Dedifferentiated amniotic fluid mesenchymal stem cell (primary cell): ENCODE measurements around the gene TTC16.
A peak's percentile ranks its signal among the peaks of the same experiment; 100 is the strongest.

Experiments
- DNase-seq: peaks from one replicate; pipeline ENCODE4 v3.0.0-alpha.2; 2016; ENCODE audit errors: extremely low spot score

TTC16 gene

DNA sequence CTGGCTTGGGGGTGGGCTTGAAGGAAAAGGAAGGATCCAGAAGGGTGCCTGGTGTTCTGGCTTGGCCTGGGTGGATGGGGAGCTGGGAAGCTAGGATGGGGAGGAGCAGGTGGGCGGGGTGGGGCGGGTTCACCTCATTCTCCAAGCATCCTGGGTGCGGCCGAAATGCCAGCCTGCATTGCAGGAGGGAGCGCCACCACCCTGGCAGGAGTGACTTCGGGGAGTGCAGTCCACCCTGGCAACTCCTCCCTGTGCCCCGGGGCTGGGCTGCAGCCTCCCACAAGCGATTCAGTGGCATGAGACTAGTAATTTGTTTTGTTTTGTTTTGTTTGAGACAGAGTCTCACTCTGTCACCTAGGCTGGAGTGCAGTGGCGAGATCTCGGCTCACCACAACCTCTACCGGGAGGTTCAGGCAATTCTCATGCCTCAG is 5.5 kb downstream of the TTC16 start:
- no peak for DNase-seq

DNA sequence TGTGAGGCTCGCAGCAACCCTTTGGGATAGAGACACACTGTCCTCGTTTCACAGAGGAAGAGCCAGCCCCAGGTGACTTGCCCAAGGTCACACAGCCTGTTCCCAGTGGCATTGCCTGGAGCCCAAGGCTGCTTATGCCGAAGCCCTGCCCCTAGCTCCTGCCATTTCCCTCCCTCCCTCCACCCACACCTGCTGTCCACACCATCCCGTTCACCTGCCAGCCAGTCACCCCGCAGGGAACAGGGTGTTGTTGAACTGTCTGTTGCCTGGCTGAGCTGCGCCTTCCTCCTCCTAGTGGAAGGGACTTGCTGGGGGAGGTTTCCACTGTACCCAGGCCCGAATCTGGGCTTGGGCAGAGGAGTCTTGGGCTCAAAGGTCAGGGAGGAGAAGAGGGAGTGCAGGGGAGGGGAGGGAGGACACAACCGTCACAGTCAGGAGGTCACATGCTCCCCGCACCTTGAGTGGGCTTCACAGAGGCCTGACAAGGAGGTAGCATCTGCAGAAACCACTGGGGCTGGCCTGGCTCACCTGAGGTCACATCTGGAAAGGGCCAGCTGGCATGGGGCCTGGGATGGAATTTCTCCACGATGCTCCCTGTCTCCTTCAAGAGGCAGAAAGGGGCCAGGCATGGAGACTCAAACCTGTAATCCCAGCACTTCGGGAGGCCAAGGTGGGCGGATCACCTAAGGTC is 6.3 kb downstream of the TTC16 start:
- DNase-seq, result no peak

DNA sequence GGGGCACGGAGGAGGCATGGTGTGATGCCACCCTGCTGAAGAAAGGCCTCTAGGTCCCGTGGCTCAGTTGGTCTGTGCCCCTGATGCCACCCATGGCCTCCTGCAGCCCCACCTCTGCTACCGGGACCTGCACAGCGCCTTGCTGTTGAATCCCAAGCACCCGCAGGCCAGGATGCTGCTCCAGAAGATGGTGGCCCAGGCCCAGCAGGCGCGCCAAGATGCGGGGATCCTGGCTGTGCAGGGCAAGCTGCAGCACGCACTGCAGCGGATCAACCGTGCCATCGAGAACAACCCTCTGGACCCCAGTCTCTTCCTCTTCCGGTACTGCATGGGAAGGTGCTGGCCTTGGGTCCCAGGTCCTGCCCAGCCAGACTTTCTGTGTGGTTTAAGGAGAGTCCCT is 7.1 kb downstream of the TTC16 start:
- no peak for DNase-seq

DNA sequence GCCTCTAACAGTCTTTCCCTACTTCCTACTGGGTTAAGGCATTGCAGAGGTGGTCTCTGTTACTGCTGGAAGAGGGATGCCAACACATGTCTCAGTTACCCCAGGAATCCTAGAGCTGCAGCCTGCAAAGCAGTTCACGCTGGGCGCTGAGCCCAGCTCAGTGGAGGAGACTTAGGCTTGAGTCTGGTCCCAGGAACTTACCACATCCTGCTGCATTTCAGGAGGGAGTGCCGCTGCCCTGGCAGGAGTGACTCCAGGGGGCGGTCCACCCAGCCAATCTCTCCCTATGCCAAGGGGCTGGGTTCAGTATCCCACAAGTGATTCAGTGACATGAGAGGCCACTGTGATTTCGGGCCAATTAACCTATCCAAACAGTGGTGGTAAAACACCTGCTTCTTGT is 7.6 kb downstream of the TTC16 start:
- DNase-seq, result no peak

DNA sequence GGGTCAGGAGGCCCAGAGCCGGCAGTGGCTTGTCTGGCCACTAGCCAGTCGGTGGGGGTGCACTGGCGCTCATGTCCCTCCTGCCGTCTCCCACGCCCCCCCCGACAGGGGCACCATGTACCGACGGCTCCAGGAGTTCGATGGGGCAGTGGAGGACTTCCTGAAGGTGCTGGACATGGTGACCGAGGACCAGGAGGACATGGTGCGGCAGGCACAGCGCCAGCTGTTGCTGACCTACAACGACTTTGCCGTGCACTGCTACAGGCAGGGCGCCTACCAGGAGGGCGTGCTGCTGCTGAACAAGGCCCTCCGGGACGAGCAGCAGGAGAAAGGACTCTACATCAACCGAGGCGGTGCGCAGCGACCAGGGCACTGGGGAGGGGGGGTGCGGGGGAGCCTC is 8.1 kb downstream of the TTC16 start:
- no peak for DNase-seq

DNA sequence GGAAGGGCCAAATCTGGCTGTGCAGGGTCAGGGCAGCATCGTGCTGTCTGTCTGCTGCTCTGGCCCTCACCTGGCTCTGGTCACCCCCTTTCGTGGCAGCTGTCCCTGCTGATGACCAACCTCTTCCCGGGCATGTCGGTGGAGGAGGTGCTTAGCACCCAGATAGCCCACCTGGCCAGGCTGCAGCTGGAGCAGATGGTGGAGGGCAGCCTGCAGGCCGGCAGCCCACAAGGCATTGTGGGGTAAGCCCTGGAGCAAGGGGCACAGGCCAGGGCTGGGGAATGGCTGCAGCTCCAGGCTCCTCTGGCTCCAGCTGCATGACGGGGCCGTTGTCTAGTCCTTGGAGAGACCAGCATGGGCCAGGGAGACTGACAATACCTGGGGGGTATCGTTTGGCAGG is 11.0 kb downstream of the TTC16 start:
- DNase-seq, result no peak

DNA sequence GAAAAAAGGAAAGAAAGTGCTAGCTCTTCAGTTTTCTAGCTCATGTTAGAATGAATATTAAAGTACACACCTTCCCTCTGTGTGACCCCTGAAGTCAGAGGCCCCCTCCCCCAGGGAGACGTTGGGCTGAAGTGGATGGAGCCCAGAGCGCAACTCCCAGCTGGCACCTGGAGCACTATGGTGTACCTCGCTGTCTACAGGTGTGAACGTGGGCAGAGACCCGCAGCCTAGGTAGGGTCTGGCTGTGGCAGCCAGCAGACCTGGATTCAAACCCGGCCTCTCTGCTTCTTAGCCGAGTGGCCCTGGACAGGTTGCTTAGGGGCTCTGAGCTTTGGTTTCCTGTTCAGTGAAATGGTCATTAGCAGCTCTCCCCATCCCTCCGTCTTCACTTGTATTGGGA is 12.9 kb downstream of the TTC16 start:
- no peak for DNase-seq

DNA sequence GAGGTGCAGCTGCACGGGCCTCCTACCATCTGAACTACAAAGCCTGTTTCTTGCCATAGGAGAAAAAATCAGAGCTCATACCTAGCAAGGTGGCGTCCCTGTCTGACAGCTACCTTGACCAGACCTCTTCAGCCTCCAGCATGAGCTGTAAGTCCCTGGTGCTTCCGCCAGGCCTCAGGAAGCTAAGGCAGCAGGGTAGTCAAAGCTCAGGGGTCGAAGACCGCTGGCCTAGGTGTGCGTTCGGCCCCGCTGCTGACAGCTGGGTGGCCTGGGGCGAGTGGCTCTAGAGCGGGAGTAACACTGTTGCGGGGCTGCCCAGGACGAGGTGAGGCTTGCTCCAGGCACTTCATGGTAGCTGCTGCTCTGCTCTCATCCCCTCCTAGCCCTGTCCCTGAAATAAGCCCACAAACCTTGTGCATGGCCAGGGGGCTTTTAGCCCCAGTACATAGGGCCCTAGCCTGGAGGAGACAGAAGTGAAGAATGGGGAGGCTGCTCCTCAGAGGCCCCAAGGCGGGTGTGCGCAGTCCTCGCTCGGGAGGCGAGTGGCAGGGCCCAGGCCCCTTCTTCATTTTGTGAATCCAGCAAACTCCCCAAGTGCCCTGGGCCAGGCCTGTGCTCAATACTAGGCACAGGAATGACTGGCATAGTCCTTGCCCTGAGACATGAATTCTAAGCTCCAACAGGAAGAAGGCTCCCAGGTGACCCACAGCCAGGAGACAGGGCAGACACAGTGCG is 13.8 kb downstream of the TTC16 start:
- DNase-seq, result no peak

DNA sequence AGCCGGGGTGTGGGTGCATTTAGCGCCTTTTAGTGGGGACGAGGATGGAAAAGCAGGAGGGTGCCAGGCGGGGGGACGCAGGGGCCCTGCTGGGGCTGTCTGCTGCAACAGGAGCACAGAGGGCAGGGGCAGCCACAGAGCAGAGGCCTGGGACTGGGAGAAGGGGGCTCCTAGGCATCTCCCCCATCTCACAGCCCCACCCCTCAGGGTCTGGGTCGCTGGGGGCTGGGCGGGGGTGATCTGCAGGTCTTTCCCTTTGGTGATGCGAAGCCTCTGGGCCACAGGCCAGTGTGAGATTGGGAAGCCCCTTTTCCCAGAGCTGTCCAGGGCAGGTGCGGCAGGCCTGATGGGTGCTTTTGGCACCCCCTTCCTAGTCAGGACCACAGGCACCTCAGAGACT is 14.4 kb downstream of the TTC16 start:
- DNase-seq, result no peak

DNA sequence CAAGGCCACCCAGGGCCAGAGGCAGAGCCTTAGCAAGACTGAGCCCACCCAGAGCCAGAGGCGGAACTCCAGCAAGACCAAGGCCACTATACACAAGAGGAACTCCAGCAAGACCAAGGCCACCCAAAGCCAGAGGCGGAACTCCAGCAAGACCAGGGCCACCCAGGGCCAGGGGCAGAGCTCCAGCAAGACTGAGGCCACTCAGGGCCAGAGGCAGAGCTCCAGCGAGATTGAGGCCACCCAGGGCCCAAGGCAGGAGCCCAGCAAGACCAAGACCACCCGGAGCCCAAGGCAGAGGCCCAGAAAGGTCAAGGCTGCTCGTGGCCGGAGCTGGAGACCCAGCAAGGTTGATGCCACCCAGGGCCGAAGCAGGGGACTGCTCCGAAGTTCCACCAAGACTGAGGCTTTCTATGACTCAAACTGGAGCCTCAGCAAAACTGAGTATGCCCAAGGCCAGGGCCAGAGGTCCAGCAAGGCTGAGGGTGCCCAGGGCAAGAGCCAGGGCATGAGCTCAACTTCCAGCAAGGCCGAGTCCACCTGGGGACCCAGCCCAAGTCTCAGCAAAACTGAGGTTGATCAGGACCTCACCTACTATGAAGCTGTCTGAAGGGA is 15.0 kb downstream of the TTC16 start:
- no peak for DNase-seq

DNA sequence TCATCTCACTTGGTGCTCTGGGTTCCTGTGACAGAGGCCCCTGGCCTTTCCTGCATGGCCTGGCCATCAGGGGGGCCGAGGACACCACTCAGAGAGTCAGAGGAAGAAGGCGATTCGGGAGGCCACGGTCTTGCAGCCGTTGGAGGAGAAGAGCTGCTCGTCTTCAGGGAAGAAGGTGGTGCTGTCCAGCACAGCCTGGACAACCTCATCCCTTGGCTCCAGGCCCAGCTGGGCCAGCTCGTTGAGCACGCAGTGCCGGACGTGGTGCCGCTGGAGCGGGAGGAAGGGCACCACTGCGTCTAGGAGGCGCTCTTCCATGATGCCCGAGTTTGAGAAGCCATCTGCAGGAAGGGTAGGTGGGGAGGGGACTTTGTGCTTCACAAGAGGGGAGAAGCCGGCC is 16.1 kb downstream of the TTC16 start:
- no peak for DNase-seq

DNA sequence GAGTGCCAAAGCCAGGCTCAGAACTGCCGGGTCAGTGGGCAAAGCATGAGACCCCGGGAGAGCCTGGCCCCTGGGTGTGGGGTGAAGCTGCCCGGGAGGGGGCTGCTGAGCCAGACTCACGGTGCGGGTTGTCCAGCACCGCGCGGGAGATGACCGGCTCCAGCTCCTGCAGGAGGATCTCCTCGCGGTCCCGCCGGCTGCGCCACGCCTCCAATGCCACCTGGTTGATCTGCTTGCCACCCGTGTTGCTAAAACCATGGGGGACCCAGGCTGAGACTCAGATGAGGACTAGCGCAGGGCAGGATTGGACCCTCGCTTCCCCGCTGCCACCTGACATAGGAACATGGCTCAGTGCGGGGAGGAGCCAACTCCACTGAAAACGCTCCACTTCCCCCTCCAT is 16.6 kb downstream of the TTC16 start:
- no peak for DNase-seq

DNA sequence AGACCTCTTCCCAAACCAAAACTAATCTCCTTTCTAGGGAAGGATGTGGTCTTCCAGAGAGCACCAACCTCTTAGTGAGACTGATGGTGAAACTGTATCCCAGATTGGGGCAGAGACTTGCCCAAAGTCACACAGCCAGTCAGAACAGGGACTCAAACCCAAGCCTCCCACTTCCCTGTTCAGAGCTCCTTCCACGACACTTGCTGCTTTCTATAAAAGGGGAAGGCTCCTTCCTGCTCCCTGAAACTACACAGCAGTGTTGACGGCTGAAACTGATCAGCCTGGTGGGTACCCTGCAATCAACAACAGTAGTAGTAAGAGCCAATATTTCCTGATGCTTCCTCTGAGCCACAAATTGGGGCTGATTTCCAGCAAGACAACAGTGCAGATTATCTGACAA is 17.7 kb downstream of the TTC16 start:
- DNase-seq, result no peak

DNA sequence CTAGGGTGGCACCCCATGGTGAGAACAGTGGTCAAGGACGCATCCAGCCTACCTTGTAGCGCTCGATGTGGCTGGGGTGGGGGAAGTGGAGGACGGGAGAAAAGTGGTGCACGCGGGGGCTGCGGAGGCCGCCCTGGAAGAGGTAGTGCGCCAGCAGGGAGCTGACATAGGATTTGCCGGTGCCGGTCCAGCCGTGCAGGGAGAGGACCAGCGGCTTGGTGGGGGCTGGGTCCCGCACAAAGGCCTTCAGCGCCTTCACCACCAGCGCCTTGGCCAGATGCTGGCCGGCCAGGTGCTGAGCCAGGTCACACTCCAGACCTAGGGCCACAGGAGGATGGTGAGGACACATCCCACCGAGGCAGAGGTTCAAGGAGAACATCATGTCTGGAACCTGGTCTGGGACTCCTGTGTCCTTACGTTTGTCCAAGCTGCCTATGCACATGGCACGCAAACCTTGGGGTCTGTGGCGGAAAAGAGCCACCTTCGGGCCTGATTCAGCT is 18.4 kb downstream of the TTC16 start:
- DNase-seq, result no peak

DNA sequence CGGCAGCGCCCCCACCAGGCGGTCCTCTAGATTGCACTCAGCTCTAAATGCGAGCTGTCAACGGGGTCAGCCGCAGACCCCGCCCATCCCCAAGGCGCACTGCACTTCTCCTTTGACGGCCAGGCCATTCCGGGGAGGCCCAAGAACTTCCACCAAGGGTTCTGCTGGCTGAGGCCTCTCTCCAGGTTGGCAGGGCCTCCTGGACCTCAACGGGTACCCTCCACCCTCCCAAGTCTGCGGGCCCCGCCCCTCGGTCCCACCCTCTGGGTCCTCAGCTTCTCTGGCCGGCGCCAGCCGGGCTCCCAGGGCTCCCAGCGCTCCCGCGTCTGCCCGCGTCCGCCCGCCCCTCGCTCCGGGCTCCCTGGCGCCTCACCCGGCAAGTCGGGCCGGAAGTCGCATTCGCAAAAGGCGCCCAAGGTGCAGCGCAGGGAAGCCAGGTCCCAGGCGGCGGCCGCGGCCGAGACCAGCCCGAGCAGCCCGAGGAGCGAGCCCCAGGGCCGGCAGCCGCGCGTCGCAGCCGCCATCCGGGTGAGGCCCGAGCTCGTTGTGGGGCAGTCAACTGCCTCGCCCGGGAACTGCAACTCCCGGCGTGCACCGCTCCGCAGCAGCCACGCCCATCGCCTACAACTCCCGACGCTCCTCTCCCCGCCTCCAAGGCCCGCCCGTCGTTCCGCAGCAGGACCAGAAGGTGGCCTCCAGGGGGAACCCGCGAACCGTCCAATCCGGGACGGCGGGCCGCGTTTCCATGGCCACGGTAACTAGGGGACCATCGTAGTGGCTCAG is 19.1 kb downstream of the TTC16 start, which contains the start of gene TOR2A:
Gene TOR2A (minus strand): TSS at position 548 of the 783 bp plus-strand sequence. CDS start 24 bp downstream, at position 524.
- DNase-seq, result peak; percentile 96

DNA sequence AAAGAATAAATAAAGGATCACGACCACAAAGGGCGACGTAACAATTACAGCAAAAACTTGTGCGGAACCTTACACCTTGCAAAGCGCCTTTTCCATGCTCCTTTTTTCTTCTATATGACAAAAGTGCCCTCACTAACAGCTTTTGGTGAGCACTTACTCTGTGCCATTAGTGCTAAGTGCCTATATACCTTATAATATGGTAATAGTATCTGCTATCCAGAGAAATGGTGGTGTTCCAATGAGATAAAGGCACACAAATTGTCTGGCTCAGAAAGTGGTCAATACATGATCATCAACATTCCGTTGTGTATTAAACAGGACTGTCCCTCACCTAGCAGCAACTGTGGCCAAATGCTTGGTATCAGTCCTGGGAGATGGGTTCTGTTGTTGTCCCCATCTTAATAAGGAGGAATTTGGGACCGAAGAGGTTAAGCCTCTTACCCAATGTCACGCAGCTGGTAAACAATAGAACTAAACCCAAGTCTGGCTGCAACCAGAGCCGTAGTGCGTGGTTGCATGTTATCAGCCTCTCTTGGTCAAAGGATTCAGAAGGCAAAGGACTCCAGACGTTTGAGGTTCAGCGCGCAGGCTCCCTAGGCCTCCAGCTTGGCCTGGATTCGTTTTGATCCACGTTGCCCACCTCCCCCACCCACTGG is 19.8 kb downstream of the TTC16 start:
- DNase-seq, result no peak

DNA sequence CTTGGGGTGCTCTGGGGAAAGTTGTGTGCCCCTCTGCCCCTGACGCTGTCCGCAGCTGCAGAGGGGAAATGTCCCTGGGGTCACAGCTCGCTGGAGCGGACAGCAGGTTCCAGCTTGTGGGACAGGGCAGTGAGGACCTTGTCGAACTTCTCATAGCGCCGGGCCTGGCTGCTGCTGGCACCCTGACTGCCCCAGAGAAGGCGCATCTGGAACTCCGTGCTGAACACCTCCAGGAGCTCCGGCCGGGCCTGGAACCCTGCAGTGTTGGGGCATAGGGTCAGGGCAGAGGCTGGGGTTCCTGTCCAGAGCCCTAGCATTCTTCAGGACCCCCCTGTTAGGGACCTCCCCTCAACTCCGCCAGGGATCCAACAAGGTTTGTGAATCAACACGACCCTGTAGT is 22.8 kb downstream of the TTC16 start:
- DNase-seq, result no peak

DNA sequence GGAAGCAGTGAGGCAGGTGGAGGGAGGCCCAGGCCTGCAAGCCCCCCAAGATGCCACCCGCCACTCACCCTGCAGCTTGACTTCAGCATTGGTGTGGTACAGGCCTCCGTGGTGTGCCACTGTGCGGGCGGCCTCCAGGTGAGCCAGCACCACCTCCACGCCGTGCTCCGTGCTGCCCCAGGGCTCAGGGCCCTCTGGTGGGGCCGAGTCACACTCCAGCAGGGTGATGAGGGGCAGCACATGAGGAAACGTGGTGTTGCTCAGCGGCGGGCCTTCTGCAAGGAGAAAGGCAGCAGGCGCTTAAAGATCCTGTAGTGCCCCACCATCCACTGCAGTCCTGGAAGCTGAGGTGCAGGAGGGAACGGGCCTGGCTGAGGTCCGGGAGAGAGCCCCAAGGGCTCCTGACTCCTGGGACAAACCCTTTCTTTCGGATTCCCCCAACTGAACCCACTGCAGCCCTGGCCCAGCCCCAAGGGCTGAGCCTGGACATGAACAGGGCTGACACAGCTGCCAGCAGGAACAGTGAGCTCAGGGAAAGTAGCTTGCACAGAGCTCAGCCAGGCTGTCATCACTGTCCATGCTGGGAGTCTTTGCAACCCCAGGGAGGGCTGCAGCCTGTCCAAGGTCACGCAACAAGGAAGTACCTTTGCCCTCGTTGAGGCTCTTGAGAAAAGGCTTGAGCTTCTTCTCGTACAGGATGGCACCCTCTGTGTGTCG is 23.9 kb downstream of the TTC16 start:
- no peak for DNase-seq

DNA sequence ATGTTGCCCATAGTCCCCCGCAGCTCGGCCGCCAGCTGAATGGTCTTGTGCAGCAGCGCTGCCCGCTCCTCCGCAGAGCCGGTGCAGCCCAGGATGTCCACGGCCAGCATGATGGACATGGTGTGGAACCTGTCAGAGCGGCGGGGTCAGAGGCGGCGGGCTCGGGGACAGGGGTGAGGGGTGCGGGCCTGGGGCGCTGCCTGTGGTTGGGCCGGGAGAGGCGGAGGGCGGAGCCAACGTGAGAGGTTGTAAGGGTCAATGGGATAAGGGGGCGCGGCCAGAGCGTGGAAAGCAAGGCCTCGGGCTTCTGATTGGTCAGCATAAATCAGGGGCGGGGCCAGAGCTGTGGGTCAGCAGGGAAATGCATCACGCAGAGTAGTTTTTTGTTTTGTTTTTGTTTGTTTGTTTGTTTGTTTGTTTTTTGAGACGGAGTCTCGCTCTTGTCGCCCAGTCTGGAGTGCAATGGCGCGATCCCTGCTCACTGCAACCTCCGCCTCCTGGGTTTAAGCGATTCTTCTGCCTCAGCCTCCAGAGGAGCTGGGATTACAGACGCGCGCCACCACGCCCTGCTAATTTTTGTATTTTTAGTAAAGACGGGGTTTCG is 26.1 kb downstream of the TTC16 start:
- no peak for DNase-seq

DNA sequence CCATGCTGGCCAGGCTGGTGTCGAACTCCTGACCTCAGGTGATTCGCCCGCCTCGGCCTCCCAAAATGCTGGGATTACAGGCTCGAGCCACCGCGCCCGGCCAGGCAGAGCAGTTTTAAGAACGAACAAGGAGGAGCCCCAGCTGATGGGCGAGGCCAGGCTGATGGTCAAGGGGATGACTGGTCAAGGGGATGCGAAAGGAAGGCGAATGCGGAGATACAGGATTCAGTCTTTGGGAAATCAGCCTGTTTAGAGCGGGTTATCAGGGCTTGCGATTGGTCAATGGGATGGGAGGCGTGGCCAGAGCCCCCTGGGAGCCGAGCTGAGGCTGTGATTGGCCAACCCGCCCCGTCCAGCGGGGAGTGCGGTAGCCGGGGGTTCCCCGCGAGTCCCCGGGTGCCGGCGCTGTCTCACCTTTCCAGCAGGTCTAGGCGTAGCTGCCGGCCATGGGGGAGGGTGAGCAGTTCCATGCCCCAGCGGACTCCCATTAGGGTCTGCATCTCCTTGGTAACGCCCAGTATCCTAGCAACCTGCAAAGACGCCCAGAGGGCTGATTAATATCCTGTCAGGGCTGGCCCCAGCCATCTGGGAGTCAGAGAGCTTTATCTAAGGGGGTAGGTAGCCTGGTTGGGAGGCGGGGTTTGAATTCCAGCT is 26.7 kb downstream of the TTC16 start:
- no peak for DNase-seq
